NCI-H345 treated with DMSO at 0.1 percent for 48 hours (cell line): ENCODE results near the gene PRKCZ.

Source experiments
- DNase-seq: peaks from one replicate; lab custom pipeline; 2025; ENCODE audit not compliant: unreplicated experiment; lab: John Stamatoyannopoulos, UW

The PRKCZ gene

GRCh38 chr1:2099886-2100779 lies 49.9 kb downstream of the PRKCZ start:
- DNase-seq, result no peak

GRCh38 chr1:2100780-2101108 lies 50.5 kb downstream of the PRKCZ start:
- DNase-seq, result no peak

- no peak for DNase-seq
Observed at GRCh38 chr1:2101531-2101930, 51.3 kb downstream of the PRKCZ start.

GRCh38 chr1:2101946-2102345 lies 51.7 kb downstream of the PRKCZ start:
- DNase-seq, result no peak

- no peak for DNase-seq
Observed at GRCh38 chr1:2102753-2103152, 52.5 kb downstream of the PRKCZ start.

GRCh38 chr1:2103266-2103900 lies 53.2 kb downstream of the PRKCZ start:
- DNase-seq, result no peak

- DNase-seq, result no peak
Observed at GRCh38 chr1:2103901-2104590, 53.8 kb downstream of the PRKCZ start.

- peak; percentile 54 for DNase-seq
Observed at GRCh38 chr1:2104621-2105427, 54.6 kb downstream of the PRKCZ start.

GRCh38 chr1:2105781-2106524 lies 55.7 kb downstream of the PRKCZ start:
- no peak for DNase-seq

GRCh38 chr1:2106659-2107405 lies 56.6 kb downstream of the PRKCZ start:
- no peak for DNase-seq

- no peak for DNase-seq
Observed at GRCh38 chr1:2107586-2108212, 57.5 kb downstream of the PRKCZ start.

- no peak for DNase-seq
Observed at GRCh38 chr1:2108213-2108876, 58.1 kb downstream of the PRKCZ start.

- no peak for DNase-seq
Observed at GRCh38 chr1:2108877-2109580, 58.8 kb downstream of the PRKCZ start.

GRCh38 chr1:2109581-2110021 lies 59.4 kb downstream of the PRKCZ start:
- no peak for DNase-seq

GRCh38 chr1:2110191-2110737 lies 60.1 kb downstream of the PRKCZ start:
- no peak for DNase-seq

- no peak for DNase-seq
Observed at GRCh38 chr1:2110738-2111673, 60.8 kb downstream of the PRKCZ start.

- no peak for DNase-seq
Observed at GRCh38 chr1:2111674-2112035, 61.4 kb downstream of the PRKCZ start.
